GM12891 (cell line): ENCODE data around the gene SLC45A2.

Experiments used
- POLR2A ChIP-seq: IDR thresholded peaks from 2 replicates; pipeline ENCODE4 v1.6.1; 2011; ENCODE audit warnings: low read depth, low read length, control low read depth
- TAF1 ChIP-seq: IDR thresholded peaks from 2 replicates; pipeline ENCODE4 v1.6.1; 2011; ENCODE audit warnings: low read depth, low read length, control low read depth

DNA sequence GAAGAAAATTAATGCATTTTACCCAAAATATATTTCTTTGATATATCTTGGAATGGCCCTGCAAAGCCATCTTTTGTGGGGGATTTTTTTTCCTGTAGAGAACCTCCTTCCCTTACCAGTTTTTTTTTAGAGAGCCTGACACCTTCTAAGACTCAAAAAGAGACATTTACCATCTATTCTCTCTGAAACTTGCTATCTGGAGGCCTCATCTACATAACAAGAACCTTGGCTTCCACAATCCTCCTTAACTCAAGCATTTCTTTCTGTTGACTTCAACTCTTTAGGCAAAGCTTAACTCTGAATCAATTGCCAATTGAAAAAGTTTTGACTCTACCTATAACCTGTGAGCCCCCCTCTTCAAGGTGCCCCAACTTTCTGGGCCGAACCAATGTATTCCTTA lies 6.2 kb downstream of the SLC45A2 start:
- TF ChIP-seq POLR2A, result no peak
- TF ChIP-seq TAF1, result no peak
